T-helper 1 cell (primary cell): ENCODE measurements around the gene PRAMEF1.
"Not testable (repeated sequence)": the region's sequence is repeated elsewhere in the genome, so short reads cannot be mapped to it uniquely, and the experiment has no call there.

Source experiments
- DNase-seq, 5 donors: peaks; one replicate each; pipeline ENCODE4 v3.0.0-alpha.2; 2012 to 2020

PRAMEF1 gene

DNA sequence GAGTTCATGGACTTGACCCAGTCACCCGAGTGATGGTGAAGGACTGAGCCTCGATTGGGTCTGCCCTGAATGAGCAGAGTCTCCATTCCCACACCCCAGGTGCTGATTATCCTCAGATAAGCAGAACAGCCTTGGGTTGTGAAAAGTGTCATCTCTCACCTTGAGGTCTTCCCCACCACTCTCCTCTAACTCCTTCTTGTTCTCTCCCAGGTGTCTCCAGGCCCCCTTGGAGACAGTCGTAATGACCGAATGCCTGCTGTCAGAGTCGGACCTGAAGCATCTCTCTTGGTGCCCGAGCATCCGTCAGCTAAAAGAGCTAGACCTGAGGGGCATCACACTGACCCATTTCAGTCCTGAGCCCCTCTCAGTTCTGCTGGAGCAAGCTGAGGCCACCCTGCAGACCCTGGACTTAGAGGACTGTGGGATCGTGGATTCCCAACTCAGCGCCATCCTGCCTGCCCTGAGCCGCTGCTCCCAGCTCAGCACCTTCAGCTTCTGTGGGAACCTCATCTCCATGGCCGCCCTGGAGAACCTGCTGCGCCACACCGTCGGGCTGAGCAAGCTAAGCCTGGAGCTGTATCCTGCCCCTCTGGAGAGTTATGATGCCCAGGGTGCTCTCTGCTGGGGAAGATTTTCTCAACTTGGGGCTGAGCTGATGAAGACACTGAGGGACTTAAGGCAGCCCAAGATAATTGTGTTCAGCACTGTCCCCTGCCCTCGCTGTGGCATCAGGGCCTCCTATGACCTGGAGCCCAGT is 14.2 kb upstream of the PRAMEF1 start:
- no peak for DNase-seq

DNA sequence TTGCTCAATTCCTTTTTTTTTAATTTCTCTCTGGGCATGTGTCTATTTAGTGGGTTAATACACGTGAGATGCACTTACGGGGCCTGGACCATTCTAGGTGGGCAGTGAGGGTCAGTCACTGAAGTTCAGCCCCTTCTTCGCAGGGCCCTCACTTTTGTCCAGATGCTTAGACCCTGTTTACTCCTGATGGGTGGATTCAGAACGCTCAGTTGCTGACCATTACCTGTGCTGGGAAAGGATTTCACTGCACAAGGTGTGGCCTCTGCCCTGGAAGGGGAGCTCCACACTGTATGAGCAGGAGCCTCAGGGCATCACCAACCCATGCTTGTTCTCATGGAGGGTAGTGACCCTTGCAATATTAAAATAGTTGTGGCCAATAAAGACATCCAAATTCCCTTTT is 13.1 kb upstream of the PRAMEF1 start:
- no peak for DNase-seq

DNA sequence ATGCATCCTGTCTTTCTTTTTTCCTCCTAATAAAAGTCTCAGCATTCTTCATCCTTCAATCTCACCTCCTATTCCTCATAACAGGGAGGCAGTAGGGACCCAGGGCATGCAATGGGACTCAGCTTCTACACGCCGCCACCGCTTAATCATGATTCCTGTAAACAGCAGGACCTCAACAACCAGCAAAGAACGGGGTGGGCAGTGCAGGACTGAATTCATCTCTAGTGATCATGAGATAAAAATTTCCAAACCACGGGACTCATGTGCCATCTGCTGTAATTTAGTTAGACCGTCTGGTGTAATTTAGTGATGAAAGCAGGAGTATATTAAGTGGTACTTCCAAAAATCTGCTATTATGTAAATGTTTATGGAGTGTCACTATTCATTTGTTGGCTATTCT is 12.3 kb upstream of the PRAMEF1 start:
- no peak for DNase-seq

DNA sequence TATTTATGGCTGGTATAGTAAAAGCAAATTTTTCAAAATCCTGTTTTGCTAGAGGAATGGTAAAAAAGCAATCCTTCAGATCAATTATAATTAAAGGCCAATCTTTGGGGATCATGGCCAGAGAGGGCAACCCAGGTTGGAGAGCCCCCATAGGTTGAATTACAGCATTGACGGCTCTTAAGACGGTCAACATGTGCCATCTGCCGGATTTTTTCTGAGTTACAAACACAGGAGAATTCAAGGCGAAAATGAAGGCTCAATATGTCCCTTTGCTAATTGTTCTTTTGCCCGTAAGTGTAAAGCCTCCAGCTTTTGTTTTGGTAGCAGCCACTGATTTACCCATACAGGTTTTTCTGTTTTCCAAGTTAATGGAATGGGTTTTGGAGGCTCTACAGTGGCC is 9.7 kb upstream of the PRAMEF1 start:
- DNase-seq: not testable (repeated sequence)

DNA sequence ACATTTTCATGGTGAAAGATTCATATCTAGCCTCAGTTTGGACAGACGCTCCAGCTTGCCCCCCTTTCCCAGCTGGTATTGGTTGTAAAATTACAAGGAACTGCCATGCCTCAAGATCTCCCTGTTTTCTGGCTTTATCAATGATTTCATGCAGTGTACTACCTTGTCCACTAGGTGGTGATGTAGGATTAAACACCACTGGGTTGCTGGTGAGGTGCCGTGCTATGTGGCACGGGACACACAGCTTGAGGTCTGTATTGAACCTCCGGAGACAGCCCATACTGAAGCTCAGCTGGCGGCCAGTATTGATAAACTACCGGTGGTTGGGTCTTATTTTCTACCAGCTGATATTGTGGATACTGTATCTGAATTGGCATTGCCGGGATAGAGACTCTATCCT is 7.4 kb upstream of the PRAMEF1 start:
- DNase-seq: not testable (repeated sequence)

DNA sequence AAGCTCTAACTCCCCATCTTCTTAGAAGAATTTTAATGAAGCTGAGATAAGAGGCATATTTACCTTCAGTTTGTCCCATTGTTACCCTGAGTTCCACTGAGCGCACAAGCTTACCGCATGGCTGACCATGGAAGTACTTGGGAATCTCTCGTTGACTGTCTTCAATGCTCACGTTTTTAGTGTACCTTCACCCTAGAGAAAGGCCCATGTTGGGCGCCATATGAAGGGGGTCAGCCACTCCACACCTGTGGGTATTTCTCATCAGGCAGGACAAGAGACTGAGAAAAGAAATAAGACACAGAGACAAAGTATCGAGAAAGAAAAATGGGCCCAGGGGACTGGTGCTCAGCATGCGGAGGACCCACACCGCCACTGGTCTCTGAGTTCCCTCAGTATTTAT is 6.5 kb upstream of the PRAMEF1 start:
- DNase-seq: not testable (repeated sequence)

DNA sequence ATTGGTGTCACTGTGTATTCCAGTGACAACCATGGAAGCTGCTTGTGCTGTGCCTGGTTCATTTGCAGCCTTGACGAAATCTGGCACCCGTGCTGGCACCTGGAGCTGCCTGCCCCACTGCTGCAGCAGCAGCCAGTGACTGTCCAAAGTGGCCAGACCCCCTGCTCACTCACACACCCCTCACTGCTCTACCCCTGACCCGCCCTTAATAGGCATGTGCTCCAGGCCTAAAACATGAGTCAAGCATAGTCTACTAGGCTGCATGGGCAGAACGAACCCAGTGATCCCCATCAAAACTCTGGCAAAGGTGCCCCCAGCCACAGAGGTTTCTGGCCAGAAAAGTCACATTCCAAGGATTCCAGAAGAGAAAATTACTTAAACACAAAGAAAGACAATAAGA is 7.7 kb downstream of the PRAMEF1 start:
- no peak for DNase-seq

DNA sequence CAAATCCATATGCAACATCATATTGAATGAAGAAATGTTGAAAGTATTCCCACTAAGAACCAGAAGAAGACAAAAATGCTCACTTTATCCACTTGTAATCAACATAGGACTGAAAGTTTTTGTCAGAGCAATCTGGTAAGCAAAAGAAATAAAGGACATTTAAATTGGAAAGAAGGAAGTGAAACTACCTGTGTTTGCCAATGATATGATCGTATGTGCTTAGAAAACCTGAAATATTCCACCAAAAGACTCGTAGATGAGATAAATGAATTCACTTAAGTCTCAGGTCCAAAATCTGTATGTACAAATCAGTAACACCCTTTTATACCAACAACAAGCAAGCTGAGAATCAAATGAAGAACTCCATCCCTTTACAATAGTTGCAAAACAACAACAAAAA is 8.5 kb downstream of the PRAMEF1 start:
- DNase-seq: no peak

DNA sequence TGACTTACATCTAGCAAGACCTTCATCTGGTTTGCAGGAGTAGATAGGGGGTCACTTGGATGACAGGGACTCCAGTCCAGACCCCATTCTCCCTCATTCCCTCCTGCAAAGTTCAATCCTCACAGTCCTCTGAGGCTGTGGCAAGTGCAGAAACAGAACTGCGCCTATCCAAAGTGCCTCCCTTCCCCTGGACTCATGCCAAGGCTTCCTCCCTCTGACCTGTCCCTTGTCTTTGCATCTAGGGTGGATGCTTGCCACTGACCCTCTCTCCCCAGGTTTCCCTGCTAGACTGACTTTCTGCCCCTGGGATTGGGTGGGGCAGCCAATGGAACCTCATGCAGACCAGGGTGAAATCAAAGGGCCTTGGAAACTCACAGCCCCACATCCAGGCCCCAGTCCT is 18.7 kb downstream of the PRAMEF1 start:
- DNase-seq: no peak

DNA sequence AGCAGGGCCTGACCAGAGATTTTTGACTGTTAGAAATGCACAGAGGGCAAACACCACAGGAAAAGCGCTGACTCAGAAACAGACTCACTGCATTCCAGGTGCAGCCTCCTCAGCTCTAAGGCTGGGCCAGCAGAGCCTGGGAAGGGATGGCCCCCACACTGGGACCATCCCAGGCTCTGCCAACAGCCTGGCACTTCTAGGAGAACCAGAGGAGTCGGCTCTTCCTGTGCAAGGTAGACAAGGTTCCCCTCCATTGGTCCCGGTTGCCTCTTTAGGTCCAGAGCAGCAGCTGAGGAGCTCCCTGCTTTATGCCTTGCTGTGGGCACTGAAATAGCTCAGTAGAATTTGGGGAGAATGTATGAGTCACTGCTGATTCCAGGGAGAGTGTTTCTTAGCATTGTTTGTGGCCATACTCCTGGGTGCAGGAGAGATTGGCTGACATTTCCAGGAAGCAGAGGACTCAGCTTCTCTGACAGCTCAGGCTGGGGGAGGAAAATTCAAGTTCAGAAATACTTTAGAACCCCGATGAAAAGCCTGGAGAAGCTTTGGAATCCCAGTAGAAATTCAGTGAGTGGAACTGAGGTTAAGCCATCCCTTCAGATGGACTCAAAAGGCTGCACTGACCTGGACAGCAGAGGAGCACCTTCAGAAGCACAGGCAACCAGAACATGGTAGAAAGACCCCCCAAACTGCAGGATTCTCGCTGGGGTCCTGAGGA is 19.7 kb downstream of the PRAMEF1 start:
- no peak for DNase-seq

DNA sequence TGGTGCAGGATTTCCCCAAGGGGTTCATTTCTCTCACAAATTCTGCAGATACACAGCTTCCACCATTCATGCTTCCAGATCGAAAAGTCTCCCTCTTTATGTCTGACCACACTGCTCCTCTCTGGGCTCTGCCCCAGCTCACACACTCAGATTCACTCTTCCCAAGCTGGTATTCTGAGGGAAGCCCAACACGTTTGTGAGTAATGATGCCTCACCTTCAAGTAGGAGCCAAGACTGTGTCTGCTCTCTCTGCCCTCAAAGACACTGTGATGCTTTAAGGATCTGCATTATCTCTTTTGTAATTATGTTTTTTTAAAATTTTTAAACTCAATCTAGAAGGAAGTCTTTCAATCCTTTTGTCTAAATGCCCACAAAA is 20.2 kb downstream of the PRAMEF1 start:
- DNase-seq: no peak

DNA sequence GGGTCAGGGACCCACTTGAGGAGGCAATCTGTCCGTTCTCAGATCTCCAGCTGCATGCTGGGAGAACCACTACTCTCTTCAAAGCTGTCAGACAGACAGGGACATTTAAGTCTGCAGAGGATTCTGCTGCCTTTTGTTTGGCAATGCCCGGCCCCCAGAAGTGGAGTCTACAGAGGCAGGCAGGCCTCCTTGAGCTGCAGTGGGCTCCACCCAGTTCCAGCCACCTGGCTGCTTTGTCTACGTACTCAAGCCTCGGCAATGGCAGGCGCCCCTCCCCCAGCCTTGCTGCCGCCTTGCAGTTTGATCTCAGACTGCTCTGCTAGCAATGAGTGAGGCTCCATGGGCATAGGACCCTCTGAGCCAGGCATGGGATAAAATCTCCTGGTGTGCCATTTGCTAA is 27.9 kb downstream of the PRAMEF1 start:
- DNase-seq: not testable (repeated sequence)

DNA sequence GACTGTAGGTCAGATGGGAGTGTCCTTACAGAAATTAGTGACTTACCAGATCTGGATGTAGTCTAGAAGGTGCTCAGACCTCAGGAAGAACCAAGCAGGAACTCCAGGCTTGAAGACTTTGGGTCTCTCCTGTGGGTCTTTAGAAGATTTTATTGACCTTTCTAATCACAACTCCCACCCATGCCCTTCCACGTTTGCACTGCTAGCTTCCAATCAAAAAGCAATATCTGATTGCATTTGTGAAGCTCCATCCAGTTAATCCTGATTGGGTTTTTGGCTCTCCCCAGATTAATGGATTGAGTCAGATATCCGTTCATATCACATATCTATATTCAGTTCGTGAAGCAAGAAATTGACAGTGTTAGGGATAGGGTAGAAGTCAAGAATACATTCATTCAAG is 40.1 kb downstream of the PRAMEF1 start, which contains the start of gene PRAMEF11:
Gene PRAMEF11 (minus strand): TSS at position 101 of the 400 bp plus-strand sequence. CDS start 2,621 bp downstream, outside the sequence.
- DNase-seq: not testable (repeated sequence)

DNA sequence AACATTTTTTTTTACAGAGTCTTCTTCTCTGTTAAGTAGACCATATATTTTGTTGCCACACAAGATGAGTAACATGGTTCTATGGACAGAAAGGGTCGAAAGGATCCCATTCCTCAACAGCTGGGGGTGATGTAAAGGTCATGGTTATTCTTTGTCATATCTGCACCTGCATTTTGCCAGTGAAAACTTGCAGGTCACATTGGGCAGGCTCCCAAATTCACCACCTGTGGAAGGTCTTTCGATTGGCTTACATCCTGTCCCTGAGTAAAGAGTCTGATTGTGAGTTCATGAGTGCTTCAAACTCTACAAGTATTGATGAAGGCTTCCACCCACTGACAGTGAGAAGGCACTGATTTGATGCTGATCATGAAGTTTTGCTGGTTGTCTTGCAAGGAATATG is 42.1 kb downstream of the PRAMEF1 start:
- not testable (repeated sequence) for DNase-seq
